ENCODE measurements around the gene MBOAT2. TPM values are rescaled to one million over a fixed set of nuclear protein-coding genes. Genes with fewer than 3 reads are reported as not detected.

The MBOAT2 gene
- total and polyA plus RNA-seq, 4 donors = 0.57 to 65.5 (median 3.2) TPM

DNA sequence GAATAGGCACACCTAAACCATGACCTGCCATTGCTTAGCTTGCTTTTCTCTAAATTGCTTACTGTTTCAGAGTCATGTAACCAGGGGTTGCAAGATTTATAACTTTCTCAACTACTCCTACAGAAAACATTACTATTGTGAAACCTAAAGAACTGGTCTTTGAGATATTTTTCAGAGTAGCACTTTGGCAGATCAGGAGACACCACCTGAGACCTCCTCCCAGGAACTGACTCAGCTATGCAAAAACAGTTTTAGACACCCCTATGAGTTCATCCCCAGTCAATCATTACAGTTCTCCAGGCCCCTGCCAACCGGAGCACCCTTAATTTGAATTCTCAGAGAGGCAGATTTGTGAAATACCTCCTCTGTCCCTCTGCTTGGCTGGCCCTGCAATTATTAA is 80.3 kb downstream of the MBOAT2 start:
- Histone ChIP-seq H3K4me1 (ENCODE audit: control insufficient read depth in 4 of 4, insufficient read depth in 4 of 4, low read length in 3 of 4) (no peaks in the 10 kb centered on the region), H3K27ac (ENCODE audit: low read depth in 1 of 2, low read length in 2 of 2) (no peak overlapping the region), H3K36me3 (ENCODE audit: control insufficient read depth in 4 of 4, insufficient read depth in 3 of 4, low read depth in 1 of 4, low read length in 3 of 4) (no peaks in the 10 kb centered on the region), H3K4me3 (ENCODE audit: low read depth in 1 of 3, low read length in 3 of 3) (no peak overlapping the region), H3K9ac (ENCODE audit: low read depth in 1 of 2, low read length in 2 of 2) (no peak overlapping the region), H3K9me3 (ENCODE audit: control insufficient read depth in 4 of 4, low read length in 3 of 4) (no peaks in the 10 kb centered on the region), H3K27me3 (ENCODE audit: control insufficient read depth in 4 of 4, insufficient read depth in 4 of 4, low read length in 3 of 4) (peaks cover 0 to 3% (median 0%) of the 10 kb centered on the region in 4 donors)
- TF ChIP-seq HNF4A (conservative IDR thresholded peaks at IDR 0.05) (no peak), YY1 (IDR thresholded peaks at IDR 0.05) (no peak), FOXA1 (IDR thresholded peaks at IDR 0.05) (no peak), RXRA (IDR thresholded peaks at IDR 0.05) (no peak), FOXA2 (IDR thresholded peaks at IDR 0.05) (no peak)
- TF ChIP-seq, protein P1, sequence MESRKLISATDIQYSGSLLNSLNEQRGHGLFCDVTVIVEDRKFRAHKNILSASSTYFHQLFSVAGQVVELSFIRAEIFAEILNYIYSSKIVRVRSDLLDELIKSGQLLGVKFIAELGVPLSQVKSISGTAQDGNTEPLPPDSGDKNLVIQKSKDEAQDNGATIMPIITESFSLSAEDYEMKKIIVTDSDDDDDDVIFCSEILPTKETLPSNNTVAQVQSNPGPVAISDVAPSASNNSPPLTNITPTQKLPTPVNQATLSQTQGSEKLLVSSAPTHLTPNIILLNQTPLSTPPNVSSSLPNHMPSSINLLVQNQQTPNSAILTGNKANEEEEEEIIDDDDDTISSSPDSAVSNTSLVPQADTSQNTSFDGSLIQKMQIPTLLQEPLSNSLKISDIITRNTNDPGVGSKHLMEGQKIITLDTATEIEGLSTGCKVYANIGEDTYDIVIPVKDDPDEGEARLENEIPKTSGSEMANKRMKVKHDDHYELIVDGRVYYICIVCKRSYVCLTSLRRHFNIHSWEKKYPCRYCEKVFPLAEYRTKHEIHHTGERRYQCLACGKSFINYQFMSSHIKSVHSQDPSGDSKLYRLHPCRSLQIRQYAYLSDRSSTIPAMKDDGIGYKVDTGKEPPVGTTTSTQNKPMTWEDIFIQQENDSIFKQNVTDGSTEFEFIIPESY (IDR thresholded peaks at IDR 0.05) = no peak
- no peak for DNase-seq (ENCODE audit: low spot score)
- WGBS = 85% methylated on average over 1 of the region's 1 CpG

DNA sequence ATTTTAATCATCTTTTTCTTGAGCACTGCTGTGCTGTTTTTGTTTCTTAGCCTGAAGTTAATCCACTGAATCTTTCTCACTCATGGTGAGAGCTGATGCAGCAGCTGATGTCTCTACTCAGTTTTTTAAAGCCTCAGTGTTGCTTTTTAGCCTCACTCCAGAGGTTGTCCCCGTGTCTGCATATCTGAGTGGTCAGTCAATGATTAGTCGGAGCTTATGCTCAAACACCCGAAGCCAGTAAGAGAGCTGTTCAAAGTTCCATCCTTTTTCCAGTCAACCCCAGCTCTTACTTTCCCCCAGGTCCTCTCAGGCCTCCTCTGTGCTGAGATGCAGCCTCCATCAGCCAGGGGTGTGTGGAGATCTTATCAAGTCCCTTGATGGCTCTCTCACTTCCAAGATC is 81.1 kb downstream of the MBOAT2 start:
- Histone ChIP-seq H3K36me3 (ENCODE audit: control insufficient read depth in 4 of 4, insufficient read depth in 3 of 4, low read depth in 1 of 4, low read length in 3 of 4) (no peaks in the 10 kb centered on the region), H3K4me3 (ENCODE audit: low read depth in 1 of 3, low read length in 3 of 3) (no peak overlapping the region), H3K9ac (ENCODE audit: low read depth in 1 of 2, low read length in 2 of 2) (no peak overlapping the region), H3K4me1 (ENCODE audit: control insufficient read depth in 4 of 4, insufficient read depth in 4 of 4, low read length in 3 of 4) (no peaks in the 10 kb centered on the region), H3K27ac (ENCODE audit: low read depth in 1 of 2, low read length in 2 of 2) (no peak overlapping the region), H3K9me3 (ENCODE audit: control insufficient read depth in 4 of 4, low read length in 3 of 4) (no peaks in the 10 kb centered on the region), H3K27me3 (ENCODE audit: control insufficient read depth in 4 of 4, insufficient read depth in 4 of 4, low read length in 3 of 4) (peaks cover 0 to 3% (median 0%) of the 10 kb centered on the region in 4 donors)
- WGBS = 33% methylated on average over 3 of the region's 3 CpGs
- no peak for DNase-seq (ENCODE audit: low spot score)
- no peak for TF ChIP-seq RXRA (IDR thresholded peaks at IDR 0.05)
- TF ChIP-seq, protein P2, sequence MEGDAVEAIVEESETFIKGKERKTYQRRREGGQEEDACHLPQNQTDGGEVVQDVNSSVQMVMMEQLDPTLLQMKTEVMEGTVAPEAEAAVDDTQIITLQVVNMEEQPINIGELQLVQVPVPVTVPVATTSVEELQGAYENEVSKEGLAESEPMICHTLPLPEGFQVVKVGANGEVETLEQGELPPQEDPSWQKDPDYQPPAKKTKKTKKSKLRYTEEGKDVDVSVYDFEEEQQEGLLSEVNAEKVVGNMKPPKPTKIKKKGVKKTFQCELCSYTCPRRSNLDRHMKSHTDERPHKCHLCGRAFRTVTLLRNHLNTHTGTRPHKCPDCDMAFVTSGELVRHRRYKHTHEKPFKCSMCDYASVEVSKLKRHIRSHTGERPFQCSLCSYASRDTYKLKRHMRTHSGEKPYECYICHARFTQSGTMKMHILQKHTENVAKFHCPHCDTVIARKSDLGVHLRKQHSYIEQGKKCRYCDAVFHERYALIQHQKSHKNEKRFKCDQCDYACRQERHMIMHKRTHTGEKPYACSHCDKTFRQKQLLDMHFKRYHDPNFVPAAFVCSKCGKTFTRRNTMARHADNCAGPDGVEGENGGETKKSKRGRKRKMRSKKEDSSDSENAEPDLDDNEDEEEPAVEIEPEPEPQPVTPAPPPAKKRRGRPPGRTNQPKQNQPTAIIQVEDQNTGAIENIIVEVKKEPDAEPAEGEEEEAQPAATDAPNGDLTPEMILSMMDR (IDR thresholded peaks at IDR 0.05; ENCODE audit: low read depth, low read length, missing input control) = no peak
- TF ChIP-seq, protein P3, sequence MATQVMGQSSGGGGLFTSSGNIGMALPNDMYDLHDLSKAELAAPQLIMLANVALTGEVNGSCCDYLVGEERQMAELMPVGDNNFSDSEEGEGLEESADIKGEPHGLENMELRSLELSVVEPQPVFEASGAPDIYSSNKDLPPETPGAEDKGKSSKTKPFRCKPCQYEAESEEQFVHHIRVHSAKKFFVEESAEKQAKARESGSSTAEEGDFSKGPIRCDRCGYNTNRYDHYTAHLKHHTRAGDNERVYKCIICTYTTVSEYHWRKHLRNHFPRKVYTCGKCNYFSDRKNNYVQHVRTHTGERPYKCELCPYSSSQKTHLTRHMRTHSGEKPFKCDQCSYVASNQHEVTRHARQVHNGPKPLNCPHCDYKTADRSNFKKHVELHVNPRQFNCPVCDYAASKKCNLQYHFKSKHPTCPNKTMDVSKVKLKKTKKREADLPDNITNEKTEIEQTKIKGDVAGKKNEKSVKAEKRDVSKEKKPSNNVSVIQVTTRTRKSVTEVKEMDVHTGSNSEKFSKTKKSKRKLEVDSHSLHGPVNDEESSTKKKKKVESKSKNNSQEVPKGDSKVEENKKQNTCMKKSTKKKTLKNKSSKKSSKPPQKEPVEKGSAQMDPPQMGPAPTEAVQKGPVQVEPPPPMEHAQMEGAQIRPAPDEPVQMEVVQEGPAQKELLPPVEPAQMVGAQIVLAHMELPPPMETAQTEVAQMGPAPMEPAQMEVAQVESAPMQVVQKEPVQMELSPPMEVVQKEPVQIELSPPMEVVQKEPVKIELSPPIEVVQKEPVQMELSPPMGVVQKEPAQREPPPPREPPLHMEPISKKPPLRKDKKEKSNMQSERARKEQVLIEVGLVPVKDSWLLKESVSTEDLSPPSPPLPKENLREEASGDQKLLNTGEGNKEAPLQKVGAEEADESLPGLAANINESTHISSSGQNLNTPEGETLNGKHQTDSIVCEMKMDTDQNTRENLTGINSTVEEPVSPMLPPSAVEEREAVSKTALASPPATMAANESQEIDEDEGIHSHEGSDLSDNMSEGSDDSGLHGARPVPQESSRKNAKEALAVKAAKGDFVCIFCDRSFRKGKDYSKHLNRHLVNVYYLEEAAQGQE (IDR thresholded peaks at IDR 0.05) = no peak
- no peak for TF ChIP-seq YY1 (IDR thresholded peaks at IDR 0.05)
- TF ChIP-seq HNF4G (IDR thresholded peaks at IDR 0.05) = no peak
- TF ChIP-seq TAF1 (conservative IDR thresholded peaks at IDR 0.05) = no peak
- TF ChIP-seq FOXA2 (IDR thresholded peaks at IDR 0.05) = no peak
- no peak for TF ChIP-seq FOXA1 (IDR thresholded peaks at IDR 0.05)
- no peak for TF ChIP-seq GABPA (IDR thresholded peaks at IDR 0.05 in 1 of 2, conservative IDR thresholded peaks at IDR 0.05 in 1 of 2)
